H9 (cell line): Measurements from ENCODE around the gene RAB1A. TPM values are rescaled to one million over a fixed set of nuclear protein-coding genes. Genes with fewer than 3 reads are reported as not detected.
"Not testable (repeated sequence)": the region's sequence is repeated elsewhere in the genome, so short reads cannot be mapped to it uniquely, and the experiment has no call there.

Source experiments
- DNase-seq: peaks from one replicate; pipeline ENCODE4 v3.0.0-alpha.2; 2017
- H2AFZ ChIP-seq: one replicate; pipeline ENCODE4 v1.6.1; 2013; ENCODE audit warnings: mild to moderate bottlenecking, low read length, control low read depth, moderate library complexity
- H2AK5ac ChIP-seq: 2 replicates; pipeline ENCODE4 v1.6.1; 2013; ENCODE audit warnings: low read length, control low read depth, mixed read lengths; ENCODE audit not compliant: insufficient read length
- H2BK120ac ChIP-seq: one replicate; pipeline ENCODE4 v1.6.1; 2013; ENCODE audit warnings: low read depth, mild to moderate bottlenecking, low read length, control low read depth, inconsistent platforms; ENCODE audit not compliant: poor library complexity, severe bottlenecking
- H2BK12ac ChIP-seq: 2 replicates; pipeline ENCODE4 v1.6.1; 2013; ENCODE audit warnings: low read length, control low read depth, mixed read lengths, low read depth; ENCODE audit not compliant: insufficient read length
- H2BK15ac ChIP-seq: 2 replicates; pipeline ENCODE4 v1.6.1; 2013; ENCODE audit warnings: low read depth, low read length, control low read depth
- H2BK20ac ChIP-seq: one replicate; pipeline ENCODE4 v1.6.1; 2013; ENCODE audit warnings: low read depth, mild to moderate bottlenecking, low read length, control low read depth, inconsistent platforms; ENCODE audit not compliant: poor library complexity, severe bottlenecking
- H2BK5ac ChIP-seq: 2 replicates; pipeline ENCODE4 v1.6.1; 2013; ENCODE audit warnings: low read length, control low read depth, mixed read lengths; ENCODE audit not compliant: insufficient read length
- H3K14ac ChIP-seq: 2 replicates; pipeline ENCODE4 v1.6.1; 2013; ENCODE audit warnings: low read length, control low read depth; ENCODE audit not compliant: insufficient read depth
- H3K18ac ChIP-seq: 2 replicates; pipeline ENCODE4 v1.6.1; 2013; ENCODE audit warnings: low read depth, mild to moderate bottlenecking, mixed read lengths, low read length, control low read depth; ENCODE audit not compliant: insufficient read length
- H3K23ac ChIP-seq: 2 replicates; pipeline ENCODE4 v1.6.1; 2013; ENCODE audit warnings: low read length, control low read depth, mixed read lengths, low read depth; ENCODE audit not compliant: insufficient read length
- H3K23me2 ChIP-seq: 2 replicates; pipeline ENCODE4 v1.6.1; 2013; ENCODE audit warnings: low read depth, mild to moderate bottlenecking, mixed read lengths, low read length, control low read depth; ENCODE audit not compliant: insufficient read length, poor library complexity, severe bottlenecking
- H3K27ac ChIP-seq: 2 replicates; pipeline ENCODE4 v1.5.1; 2013; ENCODE audit warnings: low read length, control low read depth, mixed read lengths, low read depth; ENCODE audit not compliant: insufficient read length
- H3K27me3 ChIP-seq: 2 replicates; pipeline ENCODE4 v1.6.1; 2013; ENCODE audit warnings: low read length, control low read depth, inconsistent platforms; ENCODE audit not compliant: insufficient read depth
- H3K4ac ChIP-seq: 2 replicates; pipeline ENCODE4 v1.6.1; 2013; ENCODE audit warnings: low read depth, mild to moderate bottlenecking, control low read depth, inconsistent platforms, low read length, moderate library complexity
- H3K4me1 ChIP-seq: 2 replicates; pipeline ENCODE4 v1.6.1; 2013; ENCODE audit warnings: low read length, control low read depth, inconsistent platforms; ENCODE audit not compliant: insufficient read depth
- H3K4me2 ChIP-seq: 2 replicates; pipeline ENCODE4 v1.6.1; 2013; ENCODE audit warnings: low read length, control low read depth, mixed read lengths; ENCODE audit not compliant: insufficient read length, insufficient read depth
- H3K56ac ChIP-seq: 2 replicates; pipeline ENCODE4 v1.6.1; 2013; ENCODE audit warnings: low read depth, mild to moderate bottlenecking, mixed read lengths, low read length, control low read depth; ENCODE audit not compliant: insufficient read length
- H3K79me1 ChIP-seq: 2 replicates; pipeline ENCODE4 v1.6.1; 2013; ENCODE audit warnings: low read depth, mild to moderate bottlenecking, moderate library complexity, low read length, control low read depth, inconsistent platforms; ENCODE audit not compliant: insufficient read depth, poor library complexity, severe bottlenecking
- H3K79me2 ChIP-seq: 2 replicates; pipeline ENCODE4 v1.6.1; 2013; ENCODE audit warnings: low read length, control low read depth, inconsistent platforms; ENCODE audit not compliant: insufficient read depth
- H3K9ac ChIP-seq: 2 replicates; pipeline ENCODE4 v1.6.1; 2013; ENCODE audit warnings: low read length, control low read depth, mixed read lengths; ENCODE audit not compliant: insufficient read length; ENCODE audit errors: extremely low read depth
- H3K9me3 ChIP-seq: one replicate; pipeline ENCODE4 v1.6.1; 2013; ENCODE audit warnings: low read depth, low read length, inconsistent platforms; ENCODE audit not compliant: control insufficient read depth
- H3T11ph ChIP-seq: one replicate; pipeline ENCODE4 v1.6.1; 2013; ENCODE audit warnings: mild to moderate bottlenecking, low read length, control low read depth, inconsistent platforms
- H4K20me1 ChIP-seq: one replicate; pipeline ENCODE4 v1.6.1; 2013; ENCODE audit not compliant: control insufficient read depth, insufficient read length, insufficient read depth
- H4K5ac ChIP-seq: 2 replicates; pipeline ENCODE4 v1.6.1; 2013; ENCODE audit warnings: low read depth, mild to moderate bottlenecking, mixed read lengths, low read length, control low read depth; ENCODE audit not compliant: insufficient read length
- H4K8ac ChIP-seq: replicated peaks from 2 replicates; pipeline ENCODE4 v1.6.1; 2013; ENCODE audit warnings: low read length, control low read depth, mixed read lengths, low read depth; ENCODE audit not compliant: insufficient read length
- H4K91ac ChIP-seq: 2 replicates; pipeline ENCODE4 v1.6.1; 2013; ENCODE audit warnings: low read depth, mild to moderate bottlenecking, moderate library complexity, mixed read lengths, low read length, control low read depth; ENCODE audit not compliant: insufficient read length
- H3K27ac Mint-ChIP-seq, 3 experiments: 2 replicates in 2 of 3; 3 replicates in 1 of 3; pipeline ENCODE4 v1.8.0; 2020 to 2021; ENCODE audit warnings: mixed read lengths in 3 of 3, mild to moderate bottlenecking in 1 of 3, moderate library complexity in 1 of 3
- H3K27me3 Mint-ChIP-seq: 2 replicates; pipeline ENCODE4 v1.8.0; 2021; ENCODE audit warnings: low read depth, mild to moderate bottlenecking, moderate library complexity, mixed read lengths
- H3K36me3 Mint-ChIP-seq, 3 experiments: 2 replicates in 2 of 3; 3 replicates in 1 of 3; pipeline ENCODE4 v1.8.0; 2020 to 2021; ENCODE audit warnings: low read depth in 3 of 3, mixed read lengths in 3 of 3; ENCODE audit not compliant: insufficient read depth in 1 of 3
- H3K4me1 Mint-ChIP-seq, 2 experiments: 2 replicates each; pipeline ENCODE4 v1.8.0; 2020; ENCODE audit warnings: mixed read lengths in 2 of 2
- H3K4me3 Mint-ChIP-seq, 2 experiments: 2 replicates in 1 of 2; 3 replicates in 1 of 2; pipeline ENCODE4 v1.8.0; 2020 to 2021; ENCODE audit warnings: mild to moderate bottlenecking in 2 of 2, mixed read lengths in 2 of 2, moderate library complexity in 1 of 2
- H3K9me3 Mint-ChIP-seq, 2 experiments: 2 replicates in 1 of 2; 3 replicates in 1 of 2; pipeline ENCODE4 v1.8.0; 2020; ENCODE audit warnings: mild to moderate bottlenecking in 2 of 2, mixed read lengths in 2 of 2, moderate library complexity in 1 of 2
- CTCF ChIP-seq: fragments of 200-600 bp; sonication (generic); conservative IDR thresholded peaks from 3 replicates; pipeline ENCODE4 v1.8.0; 2021; ENCODE audit warnings: antibody characterized with exemption, mild to moderate bottlenecking
- WGBS: extraction: QIAGEN DNeasy Blood & Tissue Kit; methylation state at CpG from one replicate; pipeline ENCODE4 v1.1.7; 2013; ENCODE audit warnings: missing lambda C conversion rate, low lambda C conversion rate, mixed read lengths; ENCODE audit not compliant: insufficient read length; ENCODE audit errors: extremely low coverage; 5-methylcytosine and 5-hydroxymethylcytosine counted together
- total RNA-seq: library from RNA; stranded (reverse); gene quantifications from 2 replicates; pipeline ENCODE4 v1.2.1, GENCODE V29; 2021

The RAB1A gene
- total RNA-seq, 1 experiment from 2014 or later = 112 TPM

GRCh38 chr2:65172994-65173790, 43.3 kb upstream of the RAB1A start:
- Mint-ChIP-seq H3K4me3 (no peak overlapping the region), H3K9me3 (no peaks in the 10 kb centered on the region), H3K36me3 (no peaks in the 10 kb centered on the region; a peak in 1 of 7 replicates), H3K27me3 (peaks cover under 1% of the 10 kb centered on the region; the same call in 1 of the 2 replicates), H3K4me1 (no peaks in the 10 kb centered on the region), H3K27ac (no peak overlapping the region)
- no peak overlapping the region for H2AK5ac ChIP-seq
- no peaks in the 10 kb centered on the region for H3K4me1 ChIP-seq
- H3K56ac ChIP-seq = no peak overlapping the region
- H2BK12ac ChIP-seq = no peak overlapping the region
- H3T11ph ChIP-seq = no peak overlapping the region
- no peak overlapping the region for H2BK5ac ChIP-seq
- no peaks in the 10 kb centered on the region for H3K27me3 ChIP-seq
- no peak for DNase-seq
- H3K23me2 ChIP-seq = no peaks in the 10 kb centered on the region
- no peak overlapping the region for H3K14ac ChIP-seq
- no peaks in the 10 kb centered on the region for H3K79me2 ChIP-seq
- H2BK120ac ChIP-seq = no peak overlapping the region
- no peak overlapping the region for H3K18ac ChIP-seq
- no peaks in the 10 kb centered on the region for H4K20me1 ChIP-seq
- no CpG with 5 or more reads among the region's 12 CpGs for WGBS
- no peaks in the 10 kb centered on the region for H3K79me1 ChIP-seq
- H3K27ac ChIP-seq = no peak overlapping the region
- H3K9me3 ChIP-seq = no peaks in the 10 kb centered on the region
- no peak overlapping the region for H4K5ac ChIP-seq
- H4K91ac ChIP-seq = no peak overlapping the region
- no peak overlapping the region for H2AFZ ChIP-seq
- H2BK15ac ChIP-seq = no peak overlapping the region
- H3K9ac ChIP-seq = no peak overlapping the region
- no peak overlapping the region for H3K23ac ChIP-seq
- H2BK20ac ChIP-seq = no peak overlapping the region
- H3K4me2 ChIP-seq = no peak overlapping the region
- no peak overlapping the region for H3K4ac ChIP-seq
- TF ChIP-seq CTCF = no peak
- no peak overlapping the region for H4K8ac ChIP-seq

GRCh38 chr2:65170611-65171477, 40.9 kb upstream of the RAB1A start:
- not testable (repeated sequence) for H2BK15ac ChIP-seq, H3K27ac Mint-ChIP-seq, H3K14ac ChIP-seq, H2BK5ac ChIP-seq, H3K4me1 ChIP-seq, H3K79me1 ChIP-seq, H2AK5ac ChIP-seq, H2AFZ ChIP-seq, H3K4me2 ChIP-seq, H3K4me1 Mint-ChIP-seq, H2BK120ac ChIP-seq, H3K27me3 ChIP-seq, H3K9ac ChIP-seq, H3K27me3 Mint-ChIP-seq, H4K8ac ChIP-seq, H4K5ac ChIP-seq, H4K91ac ChIP-seq, DNase-seq, H3K23me2 ChIP-seq, H3K9me3 Mint-ChIP-seq, H4K20me1 ChIP-seq, H2BK20ac ChIP-seq, H3K4me3 Mint-ChIP-seq, H3K56ac ChIP-seq, H3K36me3 Mint-ChIP-seq, H3K18ac ChIP-seq, H3K27ac ChIP-seq, H3K23ac ChIP-seq, H3K9me3 ChIP-seq, H3K79me2 ChIP-seq, H3K4ac ChIP-seq, H3T11ph ChIP-seq, H2BK12ac ChIP-seq
- WGBS = no CpG with 5 or more reads among the region's 14 CpGs
